ENCODE results near the gene TAS2R4.

TAS2R4 gene

DNA sequence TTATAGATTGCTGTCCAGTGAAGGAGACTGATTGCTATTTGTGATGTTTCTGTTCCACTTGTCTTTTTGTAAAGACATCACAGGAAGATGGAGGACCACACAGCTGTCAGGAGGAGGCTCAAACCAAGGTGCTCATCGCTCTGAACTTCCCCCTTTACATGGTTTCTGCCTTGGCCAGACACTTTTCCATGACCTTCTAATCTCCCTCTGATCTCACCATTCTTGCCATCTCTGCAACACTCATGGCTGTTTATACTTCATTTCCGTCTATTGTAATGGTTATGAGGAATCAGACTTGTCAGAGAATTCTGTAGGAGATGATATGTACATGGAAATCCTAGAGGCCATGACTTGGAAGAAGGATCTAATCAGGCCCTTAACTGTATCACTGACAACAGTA lies 11.8 kb downstream of the TAS2R4 start:
- H4K12ac ChIP-seq (ENCODE audit: low read depth, low read length) = no peak overlapping the region
- no peak overlapping the region for H2BK12ac ChIP-seq (ENCODE audit: low read length)
- no peak overlapping the region for H3K4me3 ChIP-seq (ENCODE audit: low read depth, low read length)
- H3K4me1 ChIP-seq (ENCODE audit: control insufficient read depth in 1 of 2, insufficient read depth in 2 of 2, low read length in 2 of 2) = no peaks in the 10 kb centered on the region
- no peaks in the 10 kb centered on the region for H3K79me1 ChIP-seq (ENCODE audit: low read length)
- WGBS (ENCODE audit: extremely low coverage, insufficient coverage, insufficient read length) = no CpG with 5 or more reads among the region's 2 CpGs
- no peak overlapping the region for H3K9ac ChIP-seq (ENCODE audit: low read length)
- no peak overlapping the region for H4K8ac ChIP-seq (ENCODE audit: low read depth, low read length)
- H2BK5ac ChIP-seq (ENCODE audit: low read depth, low read length, poor library complexity) = no peak overlapping the region
- H3K18ac ChIP-seq (ENCODE audit: low read length) = no peak overlapping the region
- H3K14ac ChIP-seq (ENCODE audit: low read length) = no peak overlapping the region
- H3K27me3 ChIP-seq (ENCODE audit: insufficient read depth, low read length) = no peaks in the 10 kb centered on the region
- no peak overlapping the region for H2AK5ac ChIP-seq (ENCODE audit: low read length)
- no peak overlapping the region for H3K4me2 ChIP-seq (ENCODE audit: low read length)
- H3K9me3 ChIP-seq (ENCODE audit: insufficient read depth, low read depth, low read length) = no peaks in the 10 kb centered on the region
- H4K91ac ChIP-seq (ENCODE audit: low read depth, low read length) = no peak overlapping the region
- H3K79me2 ChIP-seq (ENCODE audit: control insufficient read depth, insufficient read depth, low read length, poor library complexity) = no peaks in the 10 kb centered on the region
- no peak overlapping the region for H2AFZ ChIP-seq (ENCODE audit: insufficient read depth, low read length, poor library complexity)
- no peak overlapping the region for H3K4ac ChIP-seq (ENCODE audit: low read depth, low read length)
- H3K36me3 ChIP-seq (ENCODE audit: control insufficient read depth in 1 of 2, insufficient read depth in 2 of 2, low read length in 2 of 2) = peaks cover 10 to 11% of the 10 kb centered on the region in 2 experiments
- no peak overlapping the region for H2BK120ac ChIP-seq (ENCODE audit: insufficient read depth, low read length, poor library complexity)
- no peak overlapping the region for H3K23ac ChIP-seq (ENCODE audit: low read length)
- no peak overlapping the region for H3K27ac ChIP-seq (ENCODE audit: low read depth, low read length)
- DNase-seq = no peak

DNA sequence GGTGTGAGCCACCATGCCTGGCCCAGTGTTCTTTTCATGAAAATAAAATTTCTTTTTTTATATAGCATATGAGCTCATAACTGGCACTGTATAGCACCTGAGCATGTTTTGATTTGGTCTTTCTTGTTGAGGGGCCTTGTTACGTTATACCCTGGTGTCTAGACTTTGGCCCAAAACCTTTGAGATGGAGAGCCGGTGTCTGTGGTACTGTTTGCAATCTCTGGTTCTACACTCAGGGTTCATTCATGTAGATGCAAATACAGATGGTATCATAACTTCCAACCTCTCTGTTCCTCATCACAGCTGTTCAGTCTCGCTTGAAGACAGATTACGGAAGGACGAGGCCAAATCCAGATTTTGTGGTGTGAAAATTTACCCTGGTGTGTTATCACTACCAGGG lies 13.4 kb downstream of the TAS2R4 start, which contains the start of gene TAS2R5:
TSS of gene TAS2R5 (plus strand) at position 301 of the 400 bp plus-strand sequence. CDS start 145 bp downstream, outside the sequence.
- Histone ChIP-seq H2BK120ac (ENCODE audit: insufficient read depth, low read length, poor library complexity) (no peak within 1 kb of the TSS), H3K18ac (ENCODE audit: low read length) (no peak within 1 kb of the TSS), H3K79me2 (ENCODE audit: control insufficient read depth, insufficient read depth, low read length, poor library complexity) (no peaks in the 10 kb centered on the region), H3K23ac (ENCODE audit: low read length) (no peak within 1 kb of the TSS), H3K4me1 (ENCODE audit: control insufficient read depth in 1 of 2, insufficient read depth in 2 of 2, low read length in 2 of 2) (no peaks in the 10 kb centered on the region), H3K27ac (ENCODE audit: low read depth, low read length) (no peak within 1 kb of the TSS), H4K91ac (ENCODE audit: low read depth, low read length) (no peak within 1 kb of the TSS), H3K4ac (ENCODE audit: low read depth, low read length) (no peak within 1 kb of the TSS), H3K36me3 (ENCODE audit: control insufficient read depth in 1 of 2, insufficient read depth in 2 of 2, low read length in 2 of 2) (peaks cover 10 to 11% of the 10 kb centered on the region in 2 experiments), H4K8ac (ENCODE audit: low read depth, low read length) (no peak within 1 kb of the TSS), H2AFZ (ENCODE audit: insufficient read depth, low read length, poor library complexity) (no peak within 1 kb of the TSS), H4K12ac (ENCODE audit: low read depth, low read length) (no peak within 1 kb of the TSS), H3K4me2 (ENCODE audit: low read length) (no peak within 1 kb of the TSS), H2AK5ac (ENCODE audit: low read length) (no peak within 1 kb of the TSS), H3K9ac (ENCODE audit: low read length) (no peak within 1 kb of the TSS), H3K27me3 (ENCODE audit: insufficient read depth, low read length) (no peaks in the 10 kb centered on the region), H3K79me1 (ENCODE audit: low read length) (no peaks in the 10 kb centered on the region), H2BK12ac (ENCODE audit: low read length) (no peak within 1 kb of the TSS), H3K4me3 (ENCODE audit: low read depth, low read length) (no peak within 1 kb of the TSS), H2BK5ac (ENCODE audit: low read depth, low read length, poor library complexity) (no peak within 1 kb of the TSS), H3K14ac (ENCODE audit: low read length) (no peak within 1 kb of the TSS), H3K9me3 (ENCODE audit: insufficient read depth, low read depth, low read length) (no peaks in the 10 kb centered on the region)
- DNase-seq = no peak
- WGBS (ENCODE audit: extremely low coverage, insufficient coverage, insufficient read length) = no CpG with 5 or more reads among the region's 5 CpGs

DNA sequence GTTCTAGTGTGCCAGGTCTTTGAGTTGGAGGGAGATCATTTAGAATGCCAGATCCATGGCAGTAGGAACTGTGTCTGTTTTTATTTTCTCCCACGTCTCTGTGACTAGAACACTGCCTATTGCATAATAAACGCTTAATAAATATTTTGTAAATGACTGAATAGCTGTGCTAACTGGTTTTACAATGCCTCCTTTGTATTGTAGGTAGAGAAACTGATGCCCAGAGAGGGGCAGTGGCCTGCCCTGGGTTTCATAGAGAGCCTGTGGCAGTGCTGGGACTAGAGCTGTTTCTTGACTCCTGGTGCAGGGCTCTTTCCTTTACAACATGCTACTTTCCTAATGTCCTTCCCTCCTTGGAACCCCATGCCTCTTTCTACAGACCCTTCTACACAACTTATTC lies 16.1 kb downstream of the TAS2R4 start:
- Histone ChIP-seq H2BK120ac (ENCODE audit: insufficient read depth, low read length, poor library complexity) (no peak overlapping the region), H4K91ac (ENCODE audit: low read depth, low read length) (no peak overlapping the region), H3K18ac (ENCODE audit: low read length) (no peak overlapping the region), H4K12ac (ENCODE audit: low read depth, low read length) (no peak overlapping the region), H3K79me1 (ENCODE audit: low read length) (no peaks in the 10 kb centered on the region), H2BK5ac (ENCODE audit: low read depth, low read length, poor library complexity) (no peak overlapping the region), H2AFZ (ENCODE audit: insufficient read depth, low read length, poor library complexity) (no peak overlapping the region), H3K14ac (ENCODE audit: low read length) (no peak overlapping the region), H3K9me3 (ENCODE audit: insufficient read depth, low read depth, low read length) (no peaks in the 10 kb centered on the region), H3K36me3 (ENCODE audit: control insufficient read depth in 1 of 2, insufficient read depth in 2 of 2, low read length in 2 of 2) (peaks cover 11% of the 10 kb centered on the region in 2 experiments), H2AK5ac (ENCODE audit: low read length) (no peak overlapping the region), H4K8ac (ENCODE audit: low read depth, low read length) (no peak overlapping the region), H3K27me3 (ENCODE audit: insufficient read depth, low read length) (no peaks in the 10 kb centered on the region), H3K4me2 (ENCODE audit: low read length) (no peak overlapping the region), H3K23ac (ENCODE audit: low read length) (no peak overlapping the region), H3K4me3 (ENCODE audit: low read depth, low read length) (no peak overlapping the region), H3K27ac (ENCODE audit: low read depth, low read length) (no peak overlapping the region), H3K79me2 (ENCODE audit: control insufficient read depth, insufficient read depth, low read length, poor library complexity) (no peaks in the 10 kb centered on the region), H2BK12ac (ENCODE audit: low read length) (no peak overlapping the region), H3K4ac (ENCODE audit: low read depth, low read length) (no peak overlapping the region), H3K4me1 (ENCODE audit: control insufficient read depth in 1 of 2, insufficient read depth in 2 of 2, low read length in 2 of 2) (no peaks in the 10 kb centered on the region), H3K9ac (ENCODE audit: low read length) (no peak overlapping the region)
- peak in 1 of 2 donors; percentile 25 for DNase-seq
- no CpG with 5 or more reads among the region's 2 CpGs for WGBS (ENCODE audit: extremely low coverage, insufficient coverage, insufficient read length)

DNA sequence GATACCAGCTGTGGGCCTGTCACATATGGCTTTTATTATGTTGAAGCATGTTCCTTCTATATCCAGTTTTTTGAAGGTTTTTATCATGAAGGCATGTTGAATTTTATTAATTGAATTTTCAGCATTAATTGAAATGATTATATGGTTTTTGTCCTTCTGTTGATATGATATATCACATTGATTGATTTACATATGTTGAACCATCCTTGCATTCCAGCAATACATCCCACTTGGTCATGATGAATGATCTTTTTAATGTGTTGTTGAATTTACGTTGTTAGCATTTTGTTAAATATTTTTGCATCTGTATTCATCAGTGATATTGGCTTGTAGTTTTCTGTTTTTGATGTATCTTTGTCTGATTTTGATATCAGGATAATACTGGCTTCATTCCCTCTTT lies 43.6 kb downstream of the TAS2R4 start:
- H3K36me3 ChIP-seq (ENCODE audit: control insufficient read depth in 1 of 2, insufficient read depth in 2 of 2, low read length in 2 of 2) = no peaks in the 10 kb centered on the region
- H2AK5ac ChIP-seq (ENCODE audit: low read length) = no peak overlapping the region
- no peak overlapping the region for H3K14ac ChIP-seq (ENCODE audit: low read length)
- no peaks in the 10 kb centered on the region for H3K27me3 ChIP-seq (ENCODE audit: insufficient read depth, low read length)
- H4K91ac ChIP-seq (ENCODE audit: low read depth, low read length) = no peak overlapping the region
- peak in 1 of 2 donors; percentile 1 for DNase-seq
- H2BK5ac ChIP-seq (ENCODE audit: low read depth, low read length, poor library complexity) = no peak overlapping the region
- H3K79me1 ChIP-seq (ENCODE audit: low read length) = no peaks in the 10 kb centered on the region
- H3K4me2 ChIP-seq (ENCODE audit: low read length) = no peak overlapping the region
- H4K8ac ChIP-seq (ENCODE audit: low read depth, low read length) = no peak overlapping the region
- H4K12ac ChIP-seq (ENCODE audit: low read depth, low read length) = no peak overlapping the region
- no peak overlapping the region for H2BK12ac ChIP-seq (ENCODE audit: low read length)
- H3K4me1 ChIP-seq (ENCODE audit: control insufficient read depth in 1 of 2, insufficient read depth in 2 of 2, low read length in 2 of 2) = no peaks in the 10 kb centered on the region
- no peak overlapping the region for H3K9ac ChIP-seq (ENCODE audit: low read length)
- no peaks in the 10 kb centered on the region for H3K9me3 ChIP-seq (ENCODE audit: insufficient read depth, low read depth, low read length)
- no peak overlapping the region for H3K4me3 ChIP-seq (ENCODE audit: low read depth, low read length)
- no peak overlapping the region for H3K23ac ChIP-seq (ENCODE audit: low read length)
- no peak overlapping the region for H2AFZ ChIP-seq (ENCODE audit: insufficient read depth, low read length, poor library complexity)
- H2BK120ac ChIP-seq (ENCODE audit: insufficient read depth, low read length, poor library complexity) = no peak overlapping the region
- H3K79me2 ChIP-seq (ENCODE audit: control insufficient read depth, insufficient read depth, low read length, poor library complexity) = no peaks in the 10 kb centered on the region
- no peak overlapping the region for H3K4ac ChIP-seq (ENCODE audit: low read depth, low read length)
- H3K18ac ChIP-seq (ENCODE audit: low read length) = no peak overlapping the region
- no peak overlapping the region for H3K27ac ChIP-seq (ENCODE audit: low read depth, low read length)
- no CpG with 5 or more reads among the region's 1 CpG for WGBS (ENCODE audit: extremely low coverage, insufficient coverage, insufficient read length)
